Measurements from ENCODE around the gene MAOB.

Gene MAOB

GRCh38 chrX:43716696-43717095, 165.6 kb downstream of the MAOB start:
- TF ChIP-seq CTCF (IDR thresholded peaks at IDR 0.05; ENCODE audit: extremely low read depth, missing control alignments), result no peak
- no peak for DNase-seq (ENCODE audit: low spot score)
